HS-5 (cell line): ENCODE results near the gene PRSS36.
"Not testable (repeated sequence)": the region's sequence is repeated elsewhere in the genome, so short reads cannot be mapped to it uniquely, and the experiment has no call there.

Experiments used
- DNase-seq: peaks from one replicate; pipeline ENCODE4 v3.0.0-alpha.2; 2012; ENCODE audit warnings: low read depth

The PRSS36 gene

DNA sequence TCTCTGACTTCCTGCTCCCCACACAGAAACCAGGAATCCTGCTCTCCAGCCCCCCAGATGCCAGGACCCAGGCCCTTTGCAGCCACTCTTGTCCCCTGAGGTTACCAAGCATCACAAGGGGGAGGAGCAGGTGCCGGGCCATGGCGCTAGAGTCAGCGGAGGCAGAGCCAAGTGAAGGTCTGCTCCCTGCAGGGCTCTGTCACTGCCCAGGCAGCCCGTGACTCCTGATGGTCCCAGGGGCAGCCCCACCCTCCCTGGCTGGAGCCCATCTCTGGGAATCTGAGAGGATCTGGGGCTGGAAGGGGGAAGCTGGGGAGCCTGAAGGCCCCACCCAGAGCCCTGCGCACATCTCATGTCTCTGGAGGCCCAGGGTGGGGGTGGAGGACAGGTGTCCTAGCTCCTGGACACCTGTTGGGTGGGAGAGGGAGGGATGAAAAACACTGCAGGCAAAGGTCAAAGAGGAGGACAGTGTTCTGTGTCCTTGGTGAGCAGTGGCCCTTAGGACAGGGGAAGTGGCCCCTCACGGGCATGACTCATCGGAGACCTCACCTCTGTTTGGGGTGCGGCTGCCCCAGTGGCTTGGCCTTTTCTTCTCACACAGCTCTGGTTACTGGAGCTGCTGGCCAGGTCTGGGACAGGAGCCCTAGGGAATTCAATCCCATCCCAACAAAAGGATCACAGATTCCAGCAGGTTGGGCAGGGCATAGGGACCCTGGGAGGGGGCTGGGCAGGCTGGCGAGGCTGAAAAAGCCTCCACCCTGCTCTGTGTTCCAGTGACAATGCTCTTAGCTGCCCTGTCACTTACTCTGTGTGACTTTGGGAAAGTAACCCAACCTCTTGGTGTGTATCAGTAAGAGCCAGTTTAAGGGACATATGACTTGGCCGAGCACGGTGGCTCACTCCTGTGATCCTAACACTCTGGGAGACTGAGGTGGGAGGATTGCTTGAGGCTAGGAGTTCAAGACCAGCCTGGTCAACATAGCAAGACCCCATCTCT lies at the start of gene PRSS36:
Gene PRSS36, minus strand, starts transcription at position 173 of the 997 bp plus-strand sequence. Its CDS starts 31 bp downstream, at position 142.
- no peak for DNase-seq

DNA sequence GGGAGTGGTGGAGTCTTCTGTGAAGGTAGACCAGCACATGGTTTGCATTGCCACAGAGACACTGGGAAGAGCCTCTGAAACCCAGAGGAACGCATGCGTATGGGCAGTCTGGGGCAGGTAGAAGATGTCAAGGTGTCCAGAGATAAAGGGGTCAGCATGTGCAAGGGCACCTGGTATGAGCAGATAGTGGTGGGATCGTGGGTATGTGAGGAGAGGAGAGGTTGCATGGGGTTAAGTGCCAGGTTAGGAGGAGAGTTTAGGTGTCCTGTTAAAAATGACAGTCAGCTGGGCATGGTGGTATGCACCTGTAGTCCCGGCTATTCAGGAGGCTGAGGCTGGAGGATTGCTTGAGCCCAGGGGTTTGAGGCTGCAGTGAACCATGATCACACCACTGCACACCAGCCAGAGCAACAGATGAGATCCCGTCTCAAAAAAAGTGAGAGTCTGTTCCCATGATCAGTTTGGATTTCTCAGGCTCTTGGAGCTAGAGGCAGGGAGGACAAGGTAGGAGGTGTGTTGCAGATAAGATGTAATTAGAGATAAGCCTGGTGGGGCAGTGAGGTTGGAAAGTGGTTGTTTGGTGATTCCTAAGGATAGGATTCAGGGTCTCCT lies 49.7 kb upstream of the PRSS36 start:
- DNase-seq: no peak

DNA sequence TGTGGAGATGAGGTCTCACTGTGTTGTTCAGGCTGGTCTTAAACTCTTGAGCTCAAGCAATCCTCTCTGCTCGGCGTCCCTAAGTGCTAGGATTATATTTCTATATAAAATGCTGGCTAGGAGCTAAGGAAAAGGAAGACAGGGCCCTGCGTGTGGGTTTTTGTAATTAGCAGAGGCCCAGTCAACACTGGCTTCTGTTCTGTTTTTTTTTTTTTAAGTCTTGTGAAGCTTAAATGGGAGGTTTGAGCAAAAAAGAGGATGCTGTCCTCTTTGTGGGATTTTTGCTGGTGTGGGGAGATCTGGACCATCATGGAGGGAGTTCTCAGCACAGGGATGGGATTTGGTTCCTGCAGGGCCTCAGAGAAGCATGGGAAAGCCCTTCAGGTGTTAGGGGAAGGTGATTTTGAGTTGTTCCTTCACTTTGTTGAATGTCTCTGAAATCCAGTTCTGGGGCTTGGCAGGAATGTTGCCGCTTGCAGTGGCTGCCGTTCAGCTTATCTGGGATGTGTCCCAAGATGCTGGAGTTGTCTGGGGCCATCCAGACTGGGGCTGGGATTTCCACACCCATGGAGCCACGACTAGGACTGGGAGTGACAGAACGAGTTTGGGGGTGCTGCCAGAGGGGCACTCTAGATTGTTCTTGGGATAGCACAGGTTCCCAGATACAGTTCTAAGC lies 48.5 kb upstream of the PRSS36 start:
- DNase-seq: no peak

DNA sequence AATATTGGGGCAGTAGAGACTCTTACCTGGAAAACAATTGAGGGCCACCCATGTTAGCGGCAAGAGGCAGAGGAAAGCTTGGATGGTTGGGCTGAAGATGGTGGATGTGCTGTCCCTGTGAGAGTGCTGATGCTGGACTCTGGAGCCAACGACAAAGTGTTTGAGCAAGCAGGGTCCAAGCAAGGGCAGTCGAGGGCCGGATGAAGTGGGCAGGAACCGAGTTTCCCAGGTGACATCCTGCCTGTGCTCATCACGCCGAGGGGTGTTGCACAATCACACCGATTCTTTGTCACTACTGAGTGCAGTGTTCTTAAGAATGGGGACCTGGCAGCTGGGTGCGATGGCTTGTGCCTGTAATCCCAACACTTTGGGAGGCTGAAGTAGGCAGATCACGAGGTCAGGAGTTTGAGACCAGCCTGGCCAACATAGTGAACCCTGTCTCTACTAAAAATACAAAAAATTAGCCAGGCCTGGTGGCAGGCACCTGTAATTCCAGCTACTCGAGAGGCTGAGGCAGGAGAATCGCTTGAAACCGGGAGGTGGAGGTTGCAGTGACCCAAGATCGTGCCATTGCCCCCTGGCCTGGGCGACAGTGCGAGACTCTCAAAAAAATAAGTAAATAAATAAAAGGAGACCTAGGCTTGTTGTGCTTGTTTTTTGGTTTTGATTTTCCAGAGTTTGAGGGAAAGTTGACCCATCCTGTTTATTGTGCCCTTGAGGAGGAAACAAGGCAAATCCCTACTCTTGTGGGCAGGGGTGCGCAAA lies 46.6 kb upstream of the PRSS36 start:
- no peak for DNase-seq

DNA sequence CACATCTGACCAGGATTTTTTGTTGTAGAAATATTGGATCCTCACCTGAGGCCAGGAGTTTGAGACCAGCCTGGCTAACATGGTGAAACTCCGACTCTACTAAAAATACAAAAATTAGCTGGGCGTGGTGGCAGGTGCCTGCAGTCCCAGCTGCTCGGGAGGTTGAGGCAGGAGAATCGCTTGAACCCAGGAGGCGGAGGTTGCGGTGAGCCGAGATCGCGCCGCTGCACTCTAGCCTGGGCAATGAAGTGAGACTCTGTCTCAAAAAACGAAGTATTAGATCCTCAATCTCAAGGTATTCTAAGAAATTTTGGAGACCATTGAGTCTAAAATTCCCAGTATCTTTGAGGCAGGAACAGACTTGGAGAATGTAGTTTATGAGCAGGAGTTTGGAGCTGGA lies 46.0 kb upstream of the PRSS36 start:
- DNase-seq: not testable (repeated sequence)

DNA sequence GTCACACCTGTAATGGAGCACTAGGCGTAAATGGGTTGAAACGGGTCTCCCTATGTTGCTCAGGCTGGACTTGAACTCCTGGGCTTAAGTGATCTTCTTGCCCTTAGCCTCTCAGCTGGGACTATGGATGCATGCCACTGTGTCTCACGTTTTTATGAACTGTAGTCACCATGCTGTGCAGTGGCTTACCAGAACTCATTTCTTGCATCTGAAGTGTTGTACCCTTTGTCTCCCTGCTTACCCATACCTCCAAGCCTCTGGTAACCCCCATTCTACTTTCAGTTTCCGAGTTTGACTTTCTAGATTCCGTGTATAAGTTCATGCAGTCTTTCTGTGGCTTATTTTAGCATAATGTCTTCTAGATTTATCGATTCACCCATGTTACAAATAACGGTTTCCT lies 45.0 kb upstream of the PRSS36 start:
- no peak for DNase-seq

DNA sequence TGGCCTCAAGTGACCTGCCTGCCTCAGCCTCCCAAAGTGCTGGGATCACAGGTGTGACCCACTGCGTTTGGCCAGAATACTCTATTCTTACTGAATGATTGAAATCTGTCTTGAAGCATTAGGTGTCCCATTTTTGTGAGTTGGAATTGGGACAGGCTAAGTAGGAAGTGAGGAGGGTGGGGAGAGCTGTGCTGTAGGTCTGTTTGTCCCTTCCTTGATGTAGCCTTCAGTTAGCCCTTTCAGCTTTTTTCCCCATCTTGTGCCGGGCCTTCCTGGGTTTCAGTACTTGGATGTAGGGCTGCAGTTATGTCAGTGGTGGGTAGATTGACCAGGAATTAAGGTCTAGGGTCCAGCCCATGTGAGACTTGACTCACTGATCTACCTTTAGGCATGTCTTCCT lies 44.0 kb upstream of the PRSS36 start:
- no peak for DNase-seq

DNA sequence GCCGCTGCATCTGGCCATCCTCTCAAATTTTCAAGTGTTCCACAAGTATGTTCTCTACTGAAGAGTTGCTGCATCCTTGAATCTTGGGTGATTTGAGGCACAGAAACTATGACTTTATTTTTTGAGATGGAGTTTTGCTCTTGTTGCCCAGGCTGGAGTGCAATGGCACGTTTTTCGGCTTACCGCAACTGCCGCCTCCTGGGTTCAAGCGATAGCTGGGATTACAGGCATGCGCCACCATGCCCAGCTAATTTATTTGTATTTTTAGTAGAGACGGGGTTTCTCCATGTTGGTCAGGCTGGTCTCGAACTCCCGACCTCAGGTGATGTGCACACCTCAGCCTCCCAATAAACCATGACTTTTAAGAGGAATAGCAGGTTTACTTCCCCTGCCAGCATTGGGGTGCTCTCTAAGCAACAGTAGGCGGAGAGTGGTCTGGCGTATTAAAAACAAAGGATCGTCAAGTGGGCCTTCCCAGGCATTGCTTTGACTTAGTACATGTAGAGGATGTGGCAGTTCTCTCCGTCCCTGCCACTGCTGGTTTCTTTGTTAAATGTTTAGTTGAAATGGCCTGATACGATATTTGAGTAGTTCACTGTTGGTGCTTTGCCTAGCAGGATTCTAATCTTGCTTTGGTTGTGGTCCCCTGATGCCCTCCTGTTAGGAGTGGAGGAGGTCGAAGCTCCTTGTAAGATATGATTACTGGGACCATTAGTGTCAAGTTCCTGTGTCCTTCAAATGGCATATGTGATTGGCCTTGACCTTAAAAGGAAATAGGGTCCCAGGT lies 43.2 kb upstream of the PRSS36 start:
- no peak for DNase-seq

DNA sequence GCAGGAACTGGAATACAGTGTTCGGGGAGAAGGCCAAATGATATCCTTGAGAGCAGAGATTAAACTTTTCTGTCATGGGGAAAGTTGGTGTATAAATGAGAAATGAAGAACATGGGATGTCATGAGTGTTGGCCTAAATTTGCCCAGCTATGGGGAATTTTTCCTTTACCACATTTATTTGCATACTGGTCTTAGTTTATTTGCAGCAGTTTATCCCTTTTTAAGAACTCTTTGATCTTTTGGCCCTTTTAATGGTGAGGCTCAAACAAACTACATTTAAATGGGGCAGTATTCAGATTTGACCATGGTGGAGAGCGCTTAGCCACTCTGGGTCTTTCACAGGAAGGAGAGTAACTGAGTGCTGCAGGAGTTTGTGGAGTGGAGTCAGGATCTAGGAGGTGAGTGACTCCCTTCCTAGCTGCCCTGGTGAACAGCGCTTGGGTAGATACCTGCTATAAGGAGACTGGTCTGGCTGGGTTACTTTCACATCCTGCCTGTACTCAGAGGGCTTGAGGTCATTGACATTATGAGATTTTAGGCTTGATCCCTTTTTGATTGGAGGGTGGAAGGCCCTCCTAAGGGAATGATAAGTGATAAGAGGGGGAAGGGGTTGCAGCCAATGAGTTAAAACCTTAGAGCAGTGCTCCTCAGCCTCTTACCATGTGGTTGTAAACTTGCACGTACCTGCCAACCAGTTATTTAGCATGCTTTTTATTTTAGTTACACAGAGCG lies 42.0 kb upstream of the PRSS36 start:
- no peak for DNase-seq

DNA sequence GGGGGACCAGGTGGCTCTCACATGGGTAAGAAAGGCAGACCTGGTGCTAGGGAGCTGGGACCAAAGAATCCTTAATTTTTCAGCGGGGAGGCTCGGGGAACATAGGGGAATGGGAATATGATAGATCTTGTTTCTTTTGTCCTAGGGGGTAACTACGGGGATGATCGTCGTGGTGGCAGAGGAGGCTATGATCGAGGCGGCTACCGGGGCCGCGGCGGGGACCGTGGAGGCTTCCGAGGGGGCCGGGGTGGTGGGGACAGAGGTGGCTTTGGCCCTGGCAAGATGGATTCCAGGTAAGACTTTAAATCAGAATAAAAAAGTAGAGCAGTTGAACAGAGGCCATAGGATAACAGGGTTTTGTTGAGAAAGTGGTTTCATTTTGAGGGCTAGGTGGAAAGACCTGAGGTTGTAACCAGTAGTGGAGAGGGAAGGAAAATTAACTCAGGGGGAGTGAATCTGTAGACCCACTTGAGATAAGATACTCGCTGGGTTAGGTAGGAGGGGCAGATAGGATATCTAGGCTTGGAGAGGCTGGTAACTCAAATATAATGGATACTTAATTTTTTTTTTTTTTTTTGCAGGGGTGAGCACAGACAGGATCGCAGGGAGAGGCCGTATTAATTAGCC lies 41.1 kb upstream of the PRSS36 start:
- no peak for DNase-seq

DNA sequence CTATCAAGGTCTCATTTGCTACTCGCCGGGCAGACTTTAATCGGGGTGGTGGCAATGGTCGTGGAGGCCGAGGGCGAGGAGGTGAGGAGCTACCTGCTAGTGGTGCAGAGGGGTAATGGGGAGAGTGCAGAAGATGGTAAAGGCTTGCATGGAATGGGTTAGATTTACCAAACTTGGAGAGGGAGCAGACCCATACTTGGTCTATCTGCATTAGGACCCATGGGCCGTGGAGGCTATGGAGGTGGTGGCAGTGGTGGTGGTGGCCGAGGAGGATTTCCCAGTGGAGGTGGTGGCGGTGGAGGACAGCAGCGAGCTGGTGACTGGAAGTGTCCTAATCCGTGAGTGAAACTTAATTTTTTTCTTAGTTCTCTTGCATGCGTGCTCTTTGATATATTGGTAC lies 40.2 kb upstream of the PRSS36 start:
- no peak for DNase-seq

DNA sequence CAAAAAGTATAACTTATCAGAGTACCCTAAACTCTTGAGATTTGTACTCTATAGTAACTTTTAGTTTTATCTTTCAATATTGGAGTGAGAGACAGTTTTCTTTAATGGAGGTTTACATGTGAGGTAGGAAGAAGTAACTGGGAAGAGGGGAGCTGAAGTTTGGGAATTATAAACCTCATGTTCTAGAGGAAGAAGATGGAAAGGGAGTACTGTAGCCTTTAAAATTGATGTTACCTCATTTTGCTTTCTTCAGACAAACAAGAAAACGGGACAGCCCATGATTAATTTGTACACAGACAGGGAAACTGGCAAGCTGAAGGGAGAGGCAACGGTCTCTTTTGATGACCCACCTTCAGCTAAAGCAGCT lies 39.5 kb upstream of the PRSS36 start:
- no peak for DNase-seq

DNA sequence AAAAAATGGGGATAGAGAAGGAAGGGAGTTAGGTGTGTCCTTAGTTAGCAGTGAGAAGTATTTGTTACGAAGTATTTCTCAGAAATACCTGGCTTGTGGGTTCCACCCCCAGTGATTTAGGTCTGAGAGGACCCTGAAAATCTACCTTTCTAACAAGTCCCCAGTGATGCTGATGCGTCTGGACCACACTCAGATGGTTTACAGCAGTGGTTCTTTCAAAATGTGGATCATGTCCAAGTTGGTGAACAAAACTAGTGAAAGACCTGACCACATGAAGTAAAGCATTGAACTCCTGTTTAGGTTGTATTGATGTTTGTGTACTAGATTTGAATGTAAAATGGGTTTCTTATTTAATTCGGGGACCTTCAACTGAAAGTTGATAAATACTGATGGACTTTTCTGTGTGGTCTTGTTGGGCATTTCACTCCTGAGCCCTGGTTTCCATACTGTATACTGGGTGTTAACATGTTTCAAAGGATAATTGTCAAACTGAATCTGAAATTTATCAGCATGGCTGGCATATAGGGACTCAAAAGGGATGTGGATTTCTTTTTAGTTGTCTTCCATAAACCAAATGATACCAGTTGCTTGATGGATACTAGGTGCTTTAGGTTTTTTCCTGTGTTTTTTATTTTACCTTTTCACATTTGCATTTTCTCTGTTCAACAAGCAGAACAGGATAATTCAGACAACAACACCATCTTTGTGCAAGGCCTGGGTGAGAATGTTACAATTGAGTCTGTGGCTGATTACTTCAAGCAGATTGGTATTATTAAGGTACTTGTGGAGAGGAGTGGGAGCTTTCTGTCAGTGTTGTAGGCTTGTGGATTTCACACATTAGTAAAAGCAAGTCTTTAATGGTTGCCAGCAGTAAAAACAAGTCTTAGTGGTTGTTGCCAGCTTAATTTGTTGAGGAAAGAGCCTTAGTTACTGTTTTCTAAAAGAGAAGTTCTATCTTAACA lies 38.9 kb upstream of the PRSS36 start:
- DNase-seq: no peak

DNA sequence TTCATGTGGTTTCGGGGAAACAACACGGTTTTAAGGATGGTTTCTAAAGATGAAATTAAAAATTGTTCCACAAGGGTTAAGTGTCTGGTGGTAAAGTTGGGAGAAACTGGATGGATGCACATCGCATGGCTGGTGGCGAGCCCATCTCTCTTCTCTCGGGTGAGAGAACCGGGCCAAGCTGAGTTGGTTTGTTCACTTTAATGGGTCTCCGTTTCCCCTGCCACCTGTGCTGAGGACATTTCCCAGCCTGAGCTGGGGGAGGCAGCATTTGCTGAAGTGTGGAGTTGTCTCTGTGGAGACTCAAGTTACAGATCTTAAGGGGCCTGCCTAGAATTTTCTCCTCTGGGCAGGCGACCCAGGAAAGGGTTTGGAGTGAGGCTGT lies 37.9 kb upstream of the PRSS36 start:
- no peak for DNase-seq

DNA sequence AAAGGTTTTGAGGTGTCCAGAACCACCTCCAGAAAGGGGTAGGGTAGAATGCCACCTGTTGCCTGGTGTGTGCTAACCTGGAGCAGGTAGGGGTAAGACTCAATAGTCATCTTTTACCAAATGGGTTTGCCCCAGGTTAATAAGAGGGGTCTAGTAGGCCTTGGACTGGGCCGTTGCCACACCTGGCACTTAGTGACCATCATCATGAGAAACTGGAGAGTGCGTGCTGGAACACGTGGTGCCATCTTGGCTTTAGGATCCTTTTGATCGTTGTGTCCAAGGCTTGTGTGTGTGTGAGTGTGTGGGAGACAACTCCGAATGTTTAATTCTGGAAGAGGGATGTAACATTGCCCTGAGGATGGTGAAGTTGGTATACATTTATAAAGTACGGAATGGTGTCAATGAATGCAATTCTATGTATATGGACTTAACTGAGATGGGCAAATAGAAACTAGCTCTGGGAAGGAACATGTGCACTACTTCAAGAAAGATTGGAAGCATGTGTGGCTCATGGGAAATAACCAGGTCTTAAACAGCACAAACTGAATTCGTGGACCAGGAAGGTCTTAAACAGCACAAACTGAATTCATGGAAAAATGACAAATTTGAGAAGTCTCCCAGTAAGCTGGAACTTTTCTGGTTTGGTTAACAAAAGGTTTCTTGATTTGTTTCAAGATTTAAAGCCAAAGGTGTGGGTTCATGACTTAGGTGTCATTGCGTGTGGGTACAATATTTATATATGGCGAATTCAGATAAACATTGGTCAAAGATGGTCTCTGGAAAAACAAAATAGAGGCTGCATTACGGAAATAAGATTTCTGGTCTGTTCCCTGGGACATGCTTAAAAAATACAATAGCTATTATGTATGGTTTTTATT lies 37.3 kb upstream of the PRSS36 start:
- DNase-seq: no peak

DNA sequence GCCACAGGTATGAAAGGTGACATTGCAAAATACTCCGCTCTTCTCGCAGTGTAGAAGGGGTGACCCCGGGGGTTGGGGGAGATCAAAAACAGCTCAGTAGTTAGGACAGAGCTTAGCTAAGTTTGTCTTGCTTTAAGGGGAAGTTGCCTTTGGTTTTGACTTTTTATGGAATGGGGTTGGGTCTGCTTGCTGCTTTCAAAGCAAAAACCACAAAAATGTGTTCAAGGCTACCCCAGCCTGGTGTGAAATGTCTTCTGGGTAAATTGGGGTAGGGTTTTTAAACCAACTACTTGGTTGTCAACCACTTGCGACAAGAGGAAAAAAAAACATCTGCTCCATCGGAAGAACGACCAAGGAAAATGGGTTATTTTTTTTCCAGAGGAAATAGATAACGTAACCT lies 36.3 kb upstream of the PRSS36 start:
- DNase-seq: no peak

DNA sequence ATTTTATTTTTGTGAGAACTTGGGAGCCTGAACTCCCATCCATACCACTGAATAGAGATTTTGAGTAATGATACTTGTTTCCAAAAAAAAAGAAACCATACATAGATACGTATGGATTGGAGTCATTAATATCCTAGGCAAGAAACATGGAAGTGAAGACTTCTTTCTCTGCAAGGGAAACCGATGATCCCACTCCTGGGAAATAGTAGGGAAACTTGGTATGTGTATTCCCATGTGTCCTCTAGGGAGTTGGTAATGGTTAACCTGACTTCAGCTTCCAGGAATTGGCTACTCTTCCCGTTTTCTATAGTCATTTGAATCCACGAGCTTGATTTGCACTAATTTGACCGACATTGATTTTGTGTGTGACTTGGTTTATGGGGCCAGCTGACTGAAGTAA lies 35.5 kb upstream of the PRSS36 start:
- no peak for DNase-seq

DNA sequence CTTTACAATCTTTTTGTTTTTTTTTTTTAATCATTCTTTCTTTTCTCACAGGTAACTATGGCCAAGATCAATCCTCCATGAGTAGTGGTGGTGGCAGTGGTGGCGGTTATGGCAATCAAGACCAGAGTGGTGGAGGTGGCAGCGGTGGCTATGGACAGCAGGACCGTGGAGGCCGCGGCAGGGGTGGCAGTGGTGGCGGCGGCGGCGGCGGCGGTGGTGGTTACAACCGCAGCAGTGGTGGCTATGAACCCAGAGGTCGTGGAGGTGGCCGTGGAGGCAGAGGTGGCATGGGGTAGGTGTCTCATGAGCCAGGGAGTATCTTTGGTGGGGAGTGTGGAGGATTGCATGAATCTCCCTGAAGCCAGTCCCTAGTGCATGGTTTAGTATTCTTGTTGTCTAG lies 35.0 kb upstream of the PRSS36 start:
- no peak for DNase-seq
